HFFc6 (cell line): ENCODE results near the gene THBS2. TPM values are rescaled to one million over a fixed set of nuclear protein-coding genes. Genes with fewer than 3 reads are reported as not detected.

Experiments
- DNase-seq: peaks from one replicate; pipeline ENCODE4 v3.0.0-alpha.2; 2018
- H3K27ac Mint-ChIP-seq: 2 replicates; pipeline ENCODE4 v1.8.0; 2020; ENCODE audit warnings: mild to moderate bottlenecking, mixed read lengths
- H3K27me3 Mint-ChIP-seq: 2 replicates; pipeline ENCODE4 v1.8.0; 2021; ENCODE audit warnings: mild to moderate bottlenecking, moderate library complexity, mixed read lengths; ENCODE audit not compliant: insufficient read depth
- H3K36me3 Mint-ChIP-seq: 2 replicates; pipeline ENCODE4 v1.8.0; 2021; ENCODE audit warnings: low read depth, mixed read lengths
- H3K4me1 Mint-ChIP-seq: 2 replicates; pipeline ENCODE4 v1.8.0; 2020; ENCODE audit warnings: low read depth, mixed read lengths
- H3K4me3 Mint-ChIP-seq: 2 replicates; pipeline ENCODE4 v1.8.0; 2020; ENCODE audit warnings: mild to moderate bottlenecking, moderate library complexity, mixed read lengths
- H3K9me3 Mint-ChIP-seq: 2 replicates; pipeline ENCODE4 v1.8.0; 2020; ENCODE audit warnings: mild to moderate bottlenecking, mixed read lengths
- CTCF ChIP-seq: fragments of 200-600 bp; sonication (generic); IDR thresholded peaks from 2 replicates; pipeline ENCODE4 v1.5.0; 2021; ENCODE audit warnings: antibody characterized with exemption, mild to moderate bottlenecking
- total RNA-seq, 6 experiments: library from RNA; stranded (reverse); fragmentation: NEBNext Ultra II Directional; extraction: Animal tissue kit (Norgen Biotek cat#: 25700); gene quantifications; 2 replicates in 1 of 6; 3 replicates in 5 of 6; pipeline ENCODE4 v1.2.3, GENCODE V29; 2021

Gene THBS2
- total RNA-seq, 6 experiments from 2014 or later = 156 to 254 (median 218) TPM

GRCh38 chr6:169247991-169248390, 5.7 kb downstream of the THBS2 start:
- Mint-ChIP-seq H3K36me3 (peaks cover 74% of the 10 kb centered on the region), H3K9me3 (no peaks in the 10 kb centered on the region), H3K4me3 (no peak overlapping the region; the same call in 1 of the 2 replicates), H3K4me1 (peaks cover 35% of the 10 kb centered on the region), H3K27ac (no peak overlapping the region), H3K27me3 (peaks cover 10% of the 10 kb centered on the region)
- no peak for TF ChIP-seq CTCF
- DNase-seq = no peak

GRCh38 chr6:169247419-169247818, 6.2 kb downstream of the THBS2 start:
- Mint-ChIP-seq H3K4me3 (no peak overlapping the region), H3K27ac (peak overlapping the region; percentile 6; the same call in 1 of the 2 replicates), H3K36me3 (peaks cover 69% of the 10 kb centered on the region), H3K4me1 (peaks cover 34% of the 10 kb centered on the region), H3K9me3 (no peaks in the 10 kb centered on the region), H3K27me3 (peaks cover 10% of the 10 kb centered on the region)
- no peak for DNase-seq
- no peak for TF ChIP-seq CTCF

GRCh38 chr6:169246445-169246844, 7.2 kb downstream of the THBS2 start:
- DNase-seq = no peak
- H3K36me3 Mint-ChIP-seq = peaks cover 59% of the 10 kb centered on the region
- H3K27me3 Mint-ChIP-seq = peaks cover 8% of the 10 kb centered on the region
- no peak overlapping the region for H3K27ac Mint-ChIP-seq
- peaks cover 24% of the 10 kb centered on the region for H3K4me1 Mint-ChIP-seq
- H3K4me3 Mint-ChIP-seq = no peak overlapping the region
- no peaks in the 10 kb centered on the region for H3K9me3 Mint-ChIP-seq
- no peak for TF ChIP-seq CTCF

- peaks cover 8% of the 10 kb centered on the region for H3K27me3 Mint-ChIP-seq
- TF ChIP-seq CTCF = no peak
- no peak overlapping the region for H3K4me3 Mint-ChIP-seq
- H3K9me3 Mint-ChIP-seq = no peaks in the 10 kb centered on the region
- peaks cover 22% of the 10 kb centered on the region for H3K4me1 Mint-ChIP-seq
- H3K36me3 Mint-ChIP-seq = peaks cover 60% of the 10 kb centered on the region
- peak overlapping the region; percentile 21; the same call in 1 of the 2 replicates for H3K27ac Mint-ChIP-seq
- DNase-seq = no peak
These were observed 8.8 kb downstream of the THBS2 start for GRCh38 chr6:169244684-169245383.

- Mint-ChIP-seq H3K27me3 (peaks cover 12% of the 10 kb centered on the region), H3K36me3 (peaks cover 61% of the 10 kb centered on the region), H3K27ac (peak overlapping the region; percentile 31; the same call in 1 of the 2 replicates), H3K4me1 (peaks cover 22% of the 10 kb centered on the region), H3K9me3 (no peaks in the 10 kb centered on the region), H3K4me3 (no peak overlapping the region)
- no peak for DNase-seq
- TF ChIP-seq CTCF = no peak
These were observed 10.0 kb downstream of the THBS2 start for GRCh38 chr6:169243661-169244060.
